ENCODE data around the gene TCF3. TPM values are rescaled to one million over a fixed set of nuclear protein-coding genes. Genes with fewer than 3 reads are reported as not detected.

TCF3 gene
- total and polyA plus RNA-seq, 9 donors, result 17.0 to 85.3 (median 60.7) TPM

GRCh38 chr19:1626417-1627010 lies 25.9 kb downstream of the TCF3 start:
- intact Hi-C loops (cut with DNase I), result no loop called here
- no peak overlapping the region for H3K27ac ChIP-seq
- no peak for DNase-seq
- TF ChIP-seq POLR2A (IDR thresholded peaks at IDR 0.05) (no peak), CTCF (IDR thresholded peaks at IDR 0.05) (no peak), EP300 (IDR thresholded peaks at IDR 0.05) (no peak)
- no peak overlapping the region for H3K4me3 ChIP-seq
- no peaks in the 10 kb centered on the region for H3K36me3 ChIP-seq
- 86 to 90% (median 87%) methylated on average over 32 of the region's 32 CpGs for WGBS, 3 donors
- H3K9me3 ChIP-seq, result no peaks in the 10 kb centered on the region
- H3K4me1 ChIP-seq (ENCODE audit: insufficient read depth), result no peaks in the 10 kb centered on the region
- H3K27me3 ChIP-seq, result no peaks in the 10 kb centered on the region

- intact Hi-C loops (cut with DNase I), result no loop called here
- Histone ChIP-seq H3K36me3 (no peaks in the 10 kb centered on the region), H3K4me1 (ENCODE audit: insufficient read depth) (no peaks in the 10 kb centered on the region), H3K27ac (no peak overlapping the region), H3K4me3 (no peak overlapping the region), H3K27me3 (no peaks in the 10 kb centered on the region), H3K9me3 (no peaks in the 10 kb centered on the region)
- WGBS, 3 donors, result 63 to 72% (median 64%) methylated on average over 23 of the region's 23 CpGs
- TF ChIP-seq CTCF (IDR thresholded peaks at IDR 0.05) (no peak), EP300 (IDR thresholded peaks at IDR 0.05) (no peak), POLR2A (IDR thresholded peaks at IDR 0.05) (no peak)
- DNase-seq, result peak in 2 of 5 donors; percentile 40 to 60
Measured at GRCh38 chr19:1624458-1624857, 28.0 kb downstream of the TCF3 start.

- no peak overlapping the region for H3K4me3 ChIP-seq
- H3K27me3 ChIP-seq, result no peaks in the 10 kb centered on the region
- no peak for DNase-seq
- H3K9me3 ChIP-seq, result no peaks in the 10 kb centered on the region
- H3K27ac ChIP-seq, result no peak overlapping the region
- H3K36me3 ChIP-seq, result no peaks in the 10 kb centered on the region
- H3K4me1 ChIP-seq (ENCODE audit: insufficient read depth), result no peaks in the 10 kb centered on the region
- intact Hi-C loops (cut with DNase I), result no loop called here
- WGBS, 3 donors, result 78 to 87% (median 83%) methylated on average over 5 of the region's 5 CpGs
- TF ChIP-seq EP300 (IDR thresholded peaks at IDR 0.05), result no peak
Measured at GRCh38 chr19:1622541-1622940, 29.9 kb downstream of the TCF3 start.

GRCh38 chr19:1622007-1622406 lies 30.4 kb downstream of the TCF3 start:
- H3K9me3 ChIP-seq, result no peaks in the 10 kb centered on the region
- no peaks in the 10 kb centered on the region for H3K36me3 ChIP-seq
- no peak for DNase-seq
- intact Hi-C loops (cut with DNase I), result no loop called here
- H3K27ac ChIP-seq, result no peak overlapping the region
- H3K4me3 ChIP-seq, result no peak overlapping the region
- no peaks in the 10 kb centered on the region for H3K27me3 ChIP-seq
- 87 to 95% (median 89%) methylated on average over 14 to 23 of the region's 23 CpGs for WGBS, 3 donors
- TF ChIP-seq CTCF (IDR thresholded peaks at IDR 0.05), result no peak
- no peak for TF ChIP-seq EP300 (IDR thresholded peaks at IDR 0.05)
- no peak for TF ChIP-seq POLR2A (IDR thresholded peaks at IDR 0.05)
- no peaks in the 10 kb centered on the region for H3K4me1 ChIP-seq (ENCODE audit: insufficient read depth)

- no peaks in the 10 kb centered on the region for H3K9me3 ChIP-seq
- no peak overlapping the region for H3K4me3 ChIP-seq
- H3K27ac ChIP-seq, result no peak overlapping the region
- no peaks in the 10 kb centered on the region for H3K4me1 ChIP-seq (ENCODE audit: insufficient read depth)
- DNase-seq, result no peak
- no peak for TF ChIP-seq POLR2A (IDR thresholded peaks at IDR 0.05)
- no peak for TF ChIP-seq CTCF (IDR thresholded peaks at IDR 0.05)
- TF ChIP-seq EP300 (IDR thresholded peaks at IDR 0.05), result no peak
- 88 to 95% (median 89%) methylated on average over 23 of the region's 23 CpGs for WGBS, 3 donors
- intact Hi-C loops (cut with DNase I), result no loop called here
- no peaks in the 10 kb centered on the region for H3K27me3 ChIP-seq
- H3K36me3 ChIP-seq, result no peaks in the 10 kb centered on the region
Measured at GRCh38 chr19:1621574-1621973, 30.8 kb downstream of the TCF3 start.
